Activated T-cell treated with anti-CD3 and anti-CD28 coated beads for 24 hours (primary cell): ENCODE results near the gene HTR6.
"Not testable (repeated sequence)": the region's sequence is repeated elsewhere in the genome, so short reads cannot be mapped to it uniquely, and the experiment has no call there.

Source experiments
- DNase-seq: peaks from one replicate; pipeline ENCODE4 v3.0.0-alpha.2; 2020; ENCODE audit warnings: low read depth

HTR6 gene

GRCh38 chr1:19664453-19665185 lies at the start of gene HTR6:
Gene HTR6 (plus strand): TSS chr1:19664875. CDS start chr1:19665754, 879 bp downstream.
- no peak for DNase-seq

- no peak for DNase-seq
Observed at GRCh38 chr1:19615438-19615837, 49.2 kb upstream of the HTR6 start.

- no peak for DNase-seq
Observed at GRCh38 chr1:19616489-19616888, 48.2 kb upstream of the HTR6 start.

GRCh38 chr1:19617376-19617775 lies 47.3 kb upstream of the HTR6 start:
- no peak for DNase-seq

GRCh38 chr1:19618428-19618827 lies 46.2 kb upstream of the HTR6 start:
- DNase-seq, result no peak

GRCh38 chr1:19619697-19620384 lies 44.8 kb upstream of the HTR6 start:
- DNase-seq, result no peak

- DNase-seq, result no peak
Observed at GRCh38 chr1:19620786-19621185, 43.9 kb upstream of the HTR6 start.

- no peak for DNase-seq
Observed at GRCh38 chr1:19621274-19621950, 43.3 kb upstream of the HTR6 start.

GRCh38 chr1:19622204-19622603 lies 42.5 kb upstream of the HTR6 start:
- no peak for DNase-seq

GRCh38 chr1:19623523-19623922 lies 41.2 kb upstream of the HTR6 start:
- no peak for DNase-seq

- no peak for DNase-seq
Observed at GRCh38 chr1:19625291-19625937, 39.3 kb upstream of the HTR6 start.

GRCh38 chr1:19628879-19629278 lies 35.8 kb upstream of the HTR6 start:
- DNase-seq, result no peak

GRCh38 chr1:19629357-19629756 lies 35.3 kb upstream of the HTR6 start:
- no peak for DNase-seq

GRCh38 chr1:19630192-19630591 lies 34.5 kb upstream of the HTR6 start:
- not testable (repeated sequence) for DNase-seq

- no peak for DNase-seq
Observed at GRCh38 chr1:19630720-19631395, 33.8 kb upstream of the HTR6 start.

GRCh38 chr1:19632211-19632610 lies 32.5 kb upstream of the HTR6 start:
- no peak for DNase-seq

- no peak for DNase-seq
Observed at GRCh38 chr1:19633106-19633505, 31.6 kb upstream of the HTR6 start.

- DNase-seq, result not testable (repeated sequence)
Observed at GRCh38 chr1:19635064-19635463, 29.6 kb upstream of the HTR6 start.

GRCh38 chr1:19635646-19636045 lies 29.0 kb upstream of the HTR6 start:
- no peak for DNase-seq

- DNase-seq, result no peak
Observed at GRCh38 chr1:19636065-19636464, 28.6 kb upstream of the HTR6 start.

- DNase-seq, result not testable (repeated sequence)
Observed at GRCh38 chr1:19636749-19637148, 27.9 kb upstream of the HTR6 start.

GRCh38 chr1:19637606-19638005 lies 27.1 kb upstream of the HTR6 start:
- no peak for DNase-seq
